T-helper 9 cell (primary cell): ENCODE results near the gene PCK1.

Experiments
- DNase-seq: peaks from one replicate; pipeline ENCODE4 v3.0.0-alpha.2; 2020

Gene PCK1

DNA sequence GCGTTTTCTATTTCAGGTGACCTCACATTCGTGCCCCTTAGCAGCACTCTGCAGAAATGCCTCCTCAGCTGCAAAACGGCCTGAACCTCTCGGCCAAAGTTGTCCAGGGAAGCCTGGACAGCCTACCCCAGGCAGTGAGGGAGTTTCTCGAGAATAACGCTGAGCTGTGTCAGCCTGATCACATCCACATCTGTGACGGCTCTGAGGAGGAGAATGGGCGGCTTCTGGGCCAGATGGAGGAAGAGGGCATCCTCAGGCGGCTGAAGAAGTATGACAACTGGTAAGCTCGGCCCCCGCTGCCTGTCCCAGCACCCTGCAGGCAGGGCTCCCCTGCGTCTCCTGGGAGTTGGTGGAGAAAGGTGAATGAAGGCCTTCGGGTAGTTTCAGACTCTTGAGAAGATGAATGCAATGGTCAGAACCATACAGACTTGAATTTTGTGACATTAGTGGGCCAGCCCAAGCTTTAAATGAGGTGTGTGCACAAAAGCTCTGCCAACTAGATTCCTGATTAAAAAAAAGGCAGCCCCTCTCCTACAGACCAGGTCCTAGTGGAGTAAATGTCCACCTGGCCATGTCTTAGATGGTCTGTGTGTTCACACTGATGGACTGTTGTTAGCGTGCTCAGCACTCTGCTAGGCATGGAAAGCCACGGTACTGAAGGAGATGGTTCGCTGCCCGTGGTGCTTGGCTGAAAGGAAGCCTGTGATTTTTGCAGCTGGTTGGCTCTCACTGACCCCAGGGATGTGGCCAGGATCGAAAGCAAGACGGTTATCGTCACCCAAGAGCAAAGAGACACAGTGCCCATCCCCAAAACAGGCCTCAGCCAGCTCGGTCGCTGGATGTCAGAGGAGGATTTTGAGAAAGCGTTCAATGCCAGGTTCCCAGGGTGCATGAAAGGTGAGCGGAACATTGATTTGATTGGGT is 708 bp downstream of the PCK1 start:
- no peak for DNase-seq

DNA sequence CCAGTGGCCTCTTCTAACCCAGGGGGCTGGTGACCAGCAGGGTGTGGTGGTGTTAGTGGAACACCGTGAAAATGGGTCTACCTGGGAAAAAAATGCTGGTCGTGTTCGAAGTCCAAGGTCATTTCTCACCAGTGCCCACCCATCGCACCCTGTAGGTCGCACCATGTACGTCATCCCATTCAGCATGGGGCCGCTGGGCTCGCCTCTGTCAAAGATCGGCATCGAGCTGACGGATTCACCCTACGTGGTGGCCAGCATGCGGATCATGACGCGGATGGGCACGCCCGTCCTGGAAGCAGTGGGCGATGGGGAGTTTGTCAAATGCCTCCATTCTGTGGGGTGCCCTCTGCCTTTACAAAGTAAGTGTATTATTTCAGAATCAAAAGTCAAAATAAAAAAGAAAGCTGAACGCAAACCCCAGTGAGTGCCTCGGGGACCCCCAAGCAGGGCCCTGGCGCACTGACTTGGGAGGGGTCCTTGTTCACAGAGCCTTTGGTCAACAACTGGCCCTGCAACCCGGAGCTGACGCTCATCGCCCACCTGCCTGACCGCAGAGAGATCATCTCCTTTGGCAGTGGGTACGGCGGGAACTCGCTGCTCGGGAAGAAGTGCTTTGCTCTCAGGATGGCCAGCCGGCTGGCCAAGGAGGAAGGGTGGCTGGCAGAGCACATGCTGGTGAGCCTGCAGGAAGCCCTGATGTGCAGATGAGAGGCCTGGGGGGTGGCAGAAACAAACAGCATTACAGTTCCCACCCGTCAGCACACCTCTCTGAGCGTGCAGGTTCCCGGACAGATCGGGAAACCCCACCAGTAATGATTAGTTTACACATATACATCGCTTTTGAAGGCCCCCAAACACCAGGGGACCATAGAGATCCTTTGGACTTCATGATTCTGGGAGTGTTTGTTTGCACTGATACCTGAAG is 1.9 kb downstream of the PCK1 start:
- DNase-seq: no peak

GRCh38 chr20:57563522-57563921 is 2.6 kb downstream of the PCK1 start:
- no peak for DNase-seq

GRCh38 chr20:57564180-57564802 is 3.4 kb downstream of the PCK1 start:
- no peak for DNase-seq

GRCh38 chr20:57564951-57565642 is 4.2 kb downstream of the PCK1 start:
- no peak for DNase-seq

GRCh38 chr20:57566399-57566798 is 5.5 kb downstream of the PCK1 start:
- DNase-seq: no peak

GRCh38 chr20:57566803-57567459 is 6.0 kb downstream of the PCK1 start:
- no peak for DNase-seq

- no peak for DNase-seq
These were observed 6.7 kb downstream of the PCK1 start for GRCh38 chr20:57567471-57568079.

- DNase-seq: no peak
These were observed 7.4 kb downstream of the PCK1 start for GRCh38 chr20:57568088-57568896.

DNA sequence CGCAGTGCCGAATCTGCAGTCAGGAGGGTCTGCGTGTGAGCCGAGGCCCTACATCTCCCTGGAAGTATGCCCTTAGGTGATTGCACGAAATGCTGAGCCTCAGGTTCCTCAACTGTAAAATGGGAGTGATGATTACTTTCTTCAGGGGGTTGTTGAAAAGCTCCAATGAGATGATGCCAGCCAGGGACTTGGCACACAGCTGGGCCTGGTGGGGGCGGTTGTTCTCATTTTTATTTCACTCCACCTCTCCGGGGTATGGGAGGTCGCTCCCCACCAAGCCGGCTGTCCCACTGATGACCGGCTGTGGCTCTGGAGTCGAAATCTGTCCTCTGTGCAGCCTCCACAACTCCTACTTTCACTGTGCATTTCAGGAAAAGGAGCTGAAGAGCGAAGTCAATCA is 8.1 kb downstream of the PCK1 start:
- DNase-seq: no peak

GRCh38 chr20:57570145-57570850 is 9.4 kb downstream of the PCK1 start:
- DNase-seq: no peak

GRCh38 chr20:57570920-57571319 is 10.0 kb downstream of the PCK1 start:
- DNase-seq: no peak

- DNase-seq: no peak
These were observed 11.0 kb downstream of the PCK1 start for GRCh38 chr20:57571782-57572416.

GRCh38 chr20:57573242-57573641 is 12.3 kb downstream of the PCK1 start:
- DNase-seq: no peak

- DNase-seq: no peak
These were observed 13.0 kb downstream of the PCK1 start for GRCh38 chr20:57573894-57574293.

DNA sequence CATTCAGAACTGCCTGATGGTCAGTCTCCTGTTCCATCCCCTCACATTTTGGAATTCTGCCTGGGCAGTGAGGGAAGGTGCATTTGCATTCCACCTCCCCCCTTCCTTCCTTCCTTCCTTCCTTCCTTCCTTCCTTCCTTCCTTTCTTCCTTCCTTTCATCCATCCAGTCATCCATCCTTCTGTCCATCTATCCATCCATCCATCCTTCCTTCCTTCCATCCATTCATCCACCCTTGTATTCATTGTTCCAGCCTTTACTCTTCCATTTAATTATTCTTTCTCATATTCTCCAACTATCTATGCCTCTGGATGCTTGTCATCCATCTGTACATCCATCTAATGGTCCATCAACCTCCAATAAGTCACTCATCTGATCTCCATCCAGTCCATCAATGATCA is 14.0 kb downstream of the PCK1 start:
- DNase-seq: no peak

DNA sequence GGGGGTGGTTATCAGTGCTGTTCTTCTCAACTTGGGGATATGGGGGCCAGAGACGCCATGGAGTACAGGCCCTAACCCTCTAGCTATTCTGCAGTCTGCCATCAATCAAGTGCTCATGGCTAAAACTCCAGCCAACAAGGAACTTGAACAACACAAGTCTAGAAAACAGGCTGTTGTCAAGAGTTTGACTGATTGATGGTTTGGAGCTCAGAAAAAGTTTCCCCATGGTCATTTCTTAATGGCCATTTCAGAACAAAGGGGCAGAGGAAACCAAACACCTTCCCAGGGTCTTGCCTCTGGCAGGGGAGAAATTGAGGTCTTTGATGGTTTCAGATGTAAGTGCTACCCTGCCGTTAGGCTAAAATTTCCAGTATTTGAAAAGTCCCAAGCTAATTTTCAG is 15.1 kb downstream of the PCK1 start:
- no peak for DNase-seq

GRCh38 chr20:57576617-57577550 is 16.0 kb downstream of the PCK1 start:
- DNase-seq: no peak
